Activated naive CD8-positive, alpha-beta T cell treated with anti-CD3 and anti-CD28 coated beads, Interleukin-2, amount 50 U/mL, for 16 hours (primary cell): ENCODE measurements around the gene SAP30L.

Experiments
- DNase-seq: peaks from one replicate; pipeline ENCODE4 v3.0.0-alpha.2; 2020; ENCODE audit warnings: low read depth, low spot score

Gene SAP30L

GRCh38 chr5:154506716-154507080 is 60.9 kb downstream of the SAP30L start:
- DNase-seq, result no peak

GRCh38 chr5:154508114-154508513 is 62.3 kb downstream of the SAP30L start:
- no peak for DNase-seq

- DNase-seq, result no peak
Measured at GRCh38 chr5:154509784-154510555, 64.2 kb downstream of the SAP30L start.
